OCI-LY7 (cell line): ENCODE data around the gene OSM.

Experiments used
- EZH2phosphoT487 ChIP-seq: fragments of 200-600 bp; sonication (generic); IDR thresholded peaks from 2 replicates; pipeline ENCODE4 v1.6.1; 2018; ENCODE audit warnings: low read depth, borderline replicate concordance, mild to moderate bottlenecking, mixed run types, antibody characterized with exemption, low read length, moderate library complexity, mixed read lengths
- TF ChIP-seq, protein P1 (sequence below): fragments of 200-600 bp; sonication (generic); conservative IDR thresholded peaks from 2 replicates; pipeline ENCODE4 v1.5.1; 2014; ENCODE audit warnings: mild to moderate bottlenecking, antibody characterized with exemption, low read length, moderate library complexity, mixed read lengths

DNA sequence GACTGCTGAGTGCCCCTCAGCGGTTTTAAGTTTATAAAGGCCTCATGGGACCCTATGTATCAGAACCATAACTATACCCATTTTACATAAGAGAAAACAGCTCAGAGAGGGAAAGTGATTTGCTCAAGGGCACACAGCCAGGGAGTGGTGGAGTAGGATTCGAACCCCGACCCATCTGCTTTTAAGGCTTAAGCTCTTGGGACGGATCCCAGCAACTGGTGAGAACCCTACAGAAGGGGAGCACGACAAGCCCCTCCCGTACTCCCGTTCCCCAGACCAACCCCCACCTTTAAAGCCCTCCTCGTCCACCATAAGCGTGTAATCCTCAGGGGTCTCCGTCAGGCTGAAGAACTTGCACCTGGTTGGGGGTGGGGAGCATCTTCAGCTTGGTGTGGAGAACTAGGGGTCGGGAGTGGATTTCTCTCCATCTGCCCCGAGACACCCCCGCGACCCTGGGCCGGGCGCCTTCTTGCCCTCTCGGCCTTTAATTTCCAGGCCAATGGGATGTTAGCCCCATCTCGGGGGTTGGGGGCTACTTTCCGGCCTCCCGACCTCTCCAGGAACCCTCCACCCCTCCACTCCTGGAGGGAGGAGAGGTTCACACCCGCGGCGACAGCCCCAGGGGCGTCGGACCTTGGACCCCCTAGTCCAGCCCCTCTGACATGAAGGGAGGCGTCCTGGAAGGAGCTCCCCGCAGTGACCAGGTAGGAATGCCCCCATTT lies 21.9 kb upstream of the OSM start:
- TF ChIP-seq, protein P1, sequence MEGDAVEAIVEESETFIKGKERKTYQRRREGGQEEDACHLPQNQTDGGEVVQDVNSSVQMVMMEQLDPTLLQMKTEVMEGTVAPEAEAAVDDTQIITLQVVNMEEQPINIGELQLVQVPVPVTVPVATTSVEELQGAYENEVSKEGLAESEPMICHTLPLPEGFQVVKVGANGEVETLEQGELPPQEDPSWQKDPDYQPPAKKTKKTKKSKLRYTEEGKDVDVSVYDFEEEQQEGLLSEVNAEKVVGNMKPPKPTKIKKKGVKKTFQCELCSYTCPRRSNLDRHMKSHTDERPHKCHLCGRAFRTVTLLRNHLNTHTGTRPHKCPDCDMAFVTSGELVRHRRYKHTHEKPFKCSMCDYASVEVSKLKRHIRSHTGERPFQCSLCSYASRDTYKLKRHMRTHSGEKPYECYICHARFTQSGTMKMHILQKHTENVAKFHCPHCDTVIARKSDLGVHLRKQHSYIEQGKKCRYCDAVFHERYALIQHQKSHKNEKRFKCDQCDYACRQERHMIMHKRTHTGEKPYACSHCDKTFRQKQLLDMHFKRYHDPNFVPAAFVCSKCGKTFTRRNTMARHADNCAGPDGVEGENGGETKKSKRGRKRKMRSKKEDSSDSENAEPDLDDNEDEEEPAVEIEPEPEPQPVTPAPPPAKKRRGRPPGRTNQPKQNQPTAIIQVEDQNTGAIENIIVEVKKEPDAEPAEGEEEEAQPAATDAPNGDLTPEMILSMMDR, result no peak
- no peak for TF ChIP-seq EZH2phosphoT487
